GM18502 (cell line): ENCODE data around the gene LRRC4B.

Experiments used
- ATAC-seq: cut with Tn5 transposase; IDR thresholded peaks from one replicate; pipeline ENCODE4 v1.9.1; 2021; ENCODE audit warnings: mild to moderate bottlenecking; ENCODE audit not compliant: unreplicated experiment, poor library complexity

LRRC4B gene

DNA sequence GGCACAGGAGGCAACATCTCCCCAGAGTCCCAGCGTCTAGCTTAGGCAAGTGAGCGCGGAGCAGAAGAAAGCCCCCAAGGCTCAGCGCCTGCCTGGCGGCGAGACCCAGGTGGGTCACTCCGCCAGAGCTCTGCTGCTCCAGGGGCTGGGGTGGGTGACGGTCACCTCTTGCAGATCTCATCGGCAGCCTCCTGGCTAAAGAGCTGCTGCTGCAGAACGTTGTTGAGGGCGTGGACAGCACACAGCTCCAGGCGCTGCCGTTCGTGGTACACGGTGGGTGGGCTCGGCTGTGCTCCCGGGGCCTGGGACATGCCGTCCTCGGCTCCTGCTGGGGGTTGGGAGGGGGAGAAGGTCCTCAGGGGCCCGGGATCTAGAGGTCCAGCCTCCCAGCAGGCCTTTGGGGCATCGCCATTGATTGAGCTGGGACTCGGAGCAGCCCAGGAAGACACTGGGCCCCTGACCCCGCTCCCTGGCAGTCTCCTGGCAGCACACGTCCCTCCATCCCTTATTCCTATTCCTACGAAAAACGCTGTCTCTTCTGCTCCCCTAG, 58.0 kb downstream of the LRRC4B start:
- ATAC-seq, result no peak

- ATAC-seq, result no peak
These were observed 58.9 kb downstream of the LRRC4B start for GRCh38 chr19:50509366-50509765.

DNA sequence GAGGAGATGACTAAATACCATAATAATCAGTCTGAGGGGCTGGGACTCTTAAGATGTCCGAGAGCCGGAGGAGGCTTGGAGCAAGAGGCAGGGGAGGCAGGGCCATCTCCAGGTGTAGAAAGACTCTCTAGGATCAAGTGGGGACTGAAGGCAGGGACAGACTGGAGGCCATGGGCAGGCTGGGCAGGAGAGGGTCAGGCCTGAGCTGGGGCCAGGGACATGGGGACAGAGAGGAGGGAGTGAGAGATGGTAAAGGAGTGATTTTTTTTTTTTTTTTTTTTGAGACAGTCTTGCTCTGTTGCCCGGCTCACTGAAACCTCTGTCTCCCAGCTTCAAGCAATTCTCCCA, 59.4 kb downstream of the LRRC4B start:
- ATAC-seq, result no peak

DNA sequence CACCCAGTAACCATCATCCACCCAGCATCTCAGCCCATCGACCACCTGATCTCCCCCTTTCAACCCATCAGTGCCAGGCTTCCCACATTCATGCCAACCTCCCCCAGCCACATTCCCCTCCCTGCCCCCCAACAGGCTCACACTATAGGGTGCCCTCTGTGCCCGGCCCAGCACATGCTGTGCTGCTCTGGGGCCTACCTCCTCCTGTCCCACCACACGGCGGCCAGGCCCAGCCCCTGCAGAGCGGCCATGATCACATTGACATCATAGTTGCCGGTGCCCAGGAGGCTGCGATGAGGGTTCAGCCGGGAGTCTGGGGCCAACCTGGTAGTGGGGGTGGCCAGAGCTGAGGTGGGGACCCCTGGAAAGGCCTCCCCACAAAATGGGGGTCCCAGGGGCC, 60.9 kb downstream of the LRRC4B start:
- no peak for ATAC-seq

DNA sequence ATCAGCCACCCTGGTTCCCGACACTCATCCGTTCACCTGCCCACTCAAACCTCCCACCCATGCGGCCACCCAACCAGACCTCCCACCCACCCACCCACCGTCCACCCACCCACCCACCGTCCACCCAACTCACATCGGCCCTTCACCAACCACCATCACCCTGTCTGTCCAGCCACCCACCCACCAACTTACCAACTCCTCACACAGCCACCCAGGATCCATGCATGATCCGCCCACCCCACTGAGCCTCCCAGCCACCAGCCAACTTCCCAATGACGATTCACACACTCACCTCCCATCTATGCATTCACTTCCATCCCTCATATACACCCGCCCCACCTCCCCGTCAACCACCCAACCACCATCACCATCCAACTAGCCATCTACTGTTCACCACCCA, 61.5 kb downstream of the LRRC4B start:
- no peak for ATAC-seq

DNA sequence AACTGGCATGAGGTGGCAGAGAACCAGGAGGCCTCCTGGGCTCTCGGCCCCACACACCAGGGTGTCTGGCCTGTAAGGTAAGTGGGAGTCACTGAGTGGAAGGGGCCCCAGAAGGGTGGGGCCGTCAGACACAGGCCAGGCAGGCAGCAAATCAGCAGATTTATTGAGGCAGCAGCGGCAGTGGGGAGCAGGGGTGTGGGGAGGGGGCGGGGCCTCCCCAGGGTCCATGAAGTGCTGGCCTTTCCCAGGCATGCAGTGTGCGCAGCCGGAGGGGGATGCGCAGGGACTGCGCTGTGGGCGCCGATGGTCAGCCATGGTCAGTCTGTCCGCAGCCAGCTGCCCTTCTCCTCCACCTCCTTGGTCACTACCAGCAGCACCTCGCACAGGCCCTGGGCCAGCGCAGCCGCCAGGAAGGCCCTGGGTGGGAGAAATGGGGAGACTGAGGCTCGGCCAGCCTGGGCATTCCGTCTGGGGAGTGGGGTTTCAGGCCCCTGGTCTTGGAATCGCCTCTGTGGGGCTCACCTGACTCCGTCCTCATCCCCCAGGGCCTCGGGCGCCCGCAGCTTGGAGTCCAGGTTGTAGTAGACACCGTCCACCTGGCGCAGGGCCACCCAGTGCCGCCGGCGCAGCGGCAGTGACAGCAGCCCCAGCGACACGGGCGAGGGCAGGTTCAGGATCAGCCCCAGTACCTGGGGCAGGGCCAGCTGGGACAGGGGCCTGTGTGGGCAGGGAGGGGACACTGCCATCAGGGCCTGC, 62.2 kb downstream of the LRRC4B start:
- ATAC-seq, result no peak

DNA sequence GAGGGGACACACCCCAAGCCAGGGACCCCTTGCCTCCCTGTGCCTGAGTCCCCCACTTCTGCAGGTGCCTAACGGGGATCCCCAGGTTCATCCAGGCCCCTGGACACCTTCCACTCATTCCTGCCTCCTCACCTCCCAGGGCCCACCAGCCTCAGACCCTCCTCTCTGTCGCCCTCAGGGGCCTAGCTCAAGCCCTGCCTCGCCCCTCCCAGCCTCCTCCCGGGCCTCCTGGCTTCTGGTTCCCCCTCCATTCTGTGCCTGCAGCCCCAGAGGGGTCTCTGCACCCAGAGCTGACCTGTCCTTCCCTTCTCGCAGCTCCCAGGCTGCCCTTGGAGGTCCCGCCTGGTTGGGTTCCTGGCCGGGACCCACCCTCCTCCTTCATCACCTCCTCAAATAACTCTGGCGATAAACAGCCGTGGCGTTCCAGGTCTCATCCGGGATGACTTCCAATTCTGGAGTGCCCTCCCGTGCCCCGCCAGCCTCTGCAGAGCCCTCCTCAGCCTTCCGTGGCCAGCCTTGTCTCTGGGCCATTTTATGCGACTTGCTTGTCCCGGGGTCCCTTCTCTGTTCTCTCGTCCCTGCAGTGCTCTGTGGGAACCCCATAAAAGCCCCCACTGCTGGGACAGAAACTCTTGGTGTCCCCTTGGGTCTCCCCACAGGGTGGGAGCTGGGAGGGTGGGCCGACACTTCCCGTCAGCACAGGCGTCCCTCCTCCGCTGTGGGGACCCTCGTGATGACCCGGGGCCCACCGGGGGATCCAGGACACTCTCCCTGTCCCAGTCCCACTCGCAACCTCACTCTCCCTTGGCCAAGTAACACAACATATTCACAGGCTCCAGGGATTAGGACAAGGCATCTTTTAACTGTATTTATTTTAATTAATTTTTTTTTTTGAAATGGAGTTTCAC, 66.4 kb downstream of the LRRC4B start:
- no peak for ATAC-seq

DNA sequence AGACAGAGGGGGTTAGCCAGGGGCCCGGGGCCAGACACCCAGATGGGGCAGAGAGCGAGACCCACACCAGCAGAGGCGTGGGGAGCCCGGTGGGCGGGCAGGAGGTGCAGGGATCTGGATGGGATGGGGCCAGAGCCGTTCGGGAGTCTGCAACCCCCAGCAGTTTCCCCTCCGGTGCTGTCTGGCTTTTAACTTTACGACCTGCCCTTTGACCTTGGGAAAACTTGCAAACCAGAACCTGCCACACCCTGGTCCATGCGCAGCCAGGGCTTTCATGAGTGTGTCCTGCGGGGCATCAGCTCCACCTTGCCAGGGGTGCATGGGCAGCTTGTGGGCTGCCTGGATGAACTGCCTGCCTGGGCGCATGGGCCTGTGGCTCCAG, 67.1 kb downstream of the LRRC4B start:
- ATAC-seq, result no peak

DNA sequence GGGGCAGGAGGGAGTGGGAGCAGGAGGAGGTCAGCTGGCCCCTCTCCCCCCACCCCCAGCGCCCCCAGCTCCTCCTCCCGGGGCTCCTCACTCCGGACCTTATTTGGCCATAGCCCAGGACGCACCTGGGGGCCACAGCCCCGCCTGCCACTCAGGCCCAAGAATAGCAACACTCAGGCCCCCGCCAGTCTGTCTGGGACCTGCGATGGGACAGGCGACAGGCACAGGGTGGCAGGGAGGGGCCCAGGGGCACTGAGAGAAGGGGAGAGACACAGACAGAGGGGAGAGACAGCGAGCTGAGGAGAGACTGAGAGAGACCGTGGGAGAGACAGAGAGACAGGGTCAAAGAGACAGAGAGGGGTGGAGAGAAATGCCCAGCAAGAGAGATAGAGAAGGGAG, 67.5 kb downstream of the LRRC4B start:
- ATAC-seq, result no peak

DNA sequence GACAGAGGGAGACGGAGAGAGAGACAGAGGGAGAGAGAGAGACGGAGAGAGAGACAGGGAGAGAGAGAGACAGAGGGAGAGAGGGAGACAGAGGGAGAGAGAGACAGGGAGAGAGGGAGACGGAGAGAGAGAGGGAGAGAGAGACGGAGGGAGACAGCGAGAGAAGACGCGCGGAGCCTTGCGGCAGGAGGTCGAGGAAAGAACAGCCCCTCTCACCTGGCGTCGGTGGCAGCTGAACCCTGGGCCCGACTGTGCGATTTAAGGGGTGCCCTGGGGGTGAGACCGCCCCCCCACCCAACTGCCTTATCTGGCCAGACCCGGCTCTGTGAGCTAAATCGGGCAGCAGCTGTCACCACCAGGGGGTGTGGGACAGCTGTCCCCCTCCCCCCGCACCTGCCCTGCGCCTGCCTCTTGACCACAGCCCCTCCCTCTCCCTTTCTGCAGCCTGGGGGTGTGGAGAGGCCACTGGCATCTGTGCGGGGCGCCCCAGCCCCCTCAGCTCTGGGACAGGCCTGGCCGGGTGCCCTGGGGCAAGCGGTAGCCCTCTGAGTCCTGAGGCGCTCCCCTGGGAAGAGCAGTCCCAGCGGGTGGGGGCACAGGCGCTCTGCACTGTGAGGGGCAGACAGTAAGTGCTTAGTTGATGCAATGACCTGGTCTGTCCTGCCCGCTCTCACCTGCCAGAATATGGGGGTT, 68.0 kb downstream of the LRRC4B start:
- ATAC-seq, result no peak

DNA sequence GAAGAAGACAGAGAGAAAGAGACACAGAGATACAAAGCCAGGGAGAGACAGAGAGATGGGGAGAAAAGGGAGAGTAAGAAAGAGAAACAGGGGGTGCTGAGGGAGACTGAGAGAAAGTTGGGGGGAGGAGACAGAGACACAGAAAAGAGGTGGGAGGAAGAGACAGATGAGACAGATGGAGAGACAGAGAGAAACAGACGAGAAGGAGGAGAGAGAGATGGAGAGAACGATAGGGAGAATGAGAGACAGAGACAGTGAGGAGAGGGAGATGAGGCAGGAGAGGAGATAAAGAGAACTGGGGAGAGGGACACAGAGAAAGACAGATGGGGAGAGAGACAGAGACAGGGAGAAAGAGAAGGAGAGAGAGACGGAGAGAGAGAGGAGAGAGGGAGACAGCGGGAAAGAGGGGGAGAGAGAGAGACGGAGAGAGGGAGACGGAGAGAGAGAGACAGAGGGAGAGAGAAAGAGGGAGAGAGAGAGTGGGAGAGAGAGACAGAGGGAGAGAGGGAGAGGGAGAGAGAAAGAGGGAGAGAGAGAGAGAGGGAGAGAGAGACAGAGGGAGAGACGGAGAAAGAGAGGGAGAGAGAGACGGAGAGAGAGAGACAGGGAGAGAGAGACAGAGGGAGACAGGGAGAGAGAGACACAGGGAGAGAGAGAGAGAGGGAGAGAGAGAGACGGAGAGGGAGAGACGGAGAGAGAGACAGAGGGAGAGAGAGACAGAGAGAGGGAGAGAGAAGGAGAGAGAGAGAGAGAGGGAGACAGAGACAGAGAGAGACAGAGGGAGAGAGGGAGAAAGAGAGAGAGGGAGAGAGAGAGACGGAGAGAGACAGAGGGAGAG, 69.8 kb downstream of the LRRC4B start:
- no peak for ATAC-seq

- no peak for ATAC-seq
These were observed 71.2 kb downstream of the LRRC4B start for GRCh38 chr19:50497022-50497405.

DNA sequence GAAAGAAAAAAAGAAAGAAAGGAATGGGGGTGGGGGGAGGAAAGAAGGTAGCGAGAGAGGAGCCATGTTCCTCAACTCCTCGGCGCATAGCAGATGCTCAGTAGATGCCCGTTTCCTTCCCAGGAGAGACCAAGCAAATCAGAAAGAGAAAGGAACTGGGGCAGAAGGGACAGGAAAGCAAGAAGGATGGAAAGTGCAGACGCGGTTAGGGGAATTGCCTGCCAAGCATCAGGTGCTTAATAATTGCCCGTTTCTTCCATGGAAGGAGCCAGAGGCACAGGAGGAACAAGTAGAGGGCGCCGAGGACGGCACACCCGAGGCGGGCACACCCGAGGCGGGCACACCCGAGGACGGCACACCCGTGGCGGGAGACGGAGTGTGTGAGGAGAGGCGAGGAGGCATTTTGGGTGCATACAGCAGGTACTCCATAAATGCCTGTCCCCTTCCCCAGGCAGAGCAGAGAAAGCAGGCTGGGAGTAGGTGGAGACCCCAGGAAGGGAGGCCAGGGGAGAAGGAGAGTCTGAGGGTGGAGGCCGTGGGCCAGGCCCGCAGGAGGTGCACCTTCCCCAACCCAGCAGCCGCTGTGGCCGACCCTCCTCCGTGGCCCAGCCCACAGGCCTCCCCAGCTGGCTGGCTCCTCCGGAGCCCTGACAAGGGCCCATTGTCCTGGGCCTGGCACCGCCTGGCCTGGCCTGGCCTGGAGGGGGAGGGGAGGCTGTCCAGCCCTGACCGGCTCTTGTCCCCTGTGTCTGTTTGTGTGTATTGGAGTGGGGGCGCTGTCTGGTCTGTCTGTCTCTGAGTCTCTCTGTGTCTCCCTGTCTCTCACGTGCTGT, 71.8 kb downstream of the LRRC4B start:
- no peak for ATAC-seq

DNA sequence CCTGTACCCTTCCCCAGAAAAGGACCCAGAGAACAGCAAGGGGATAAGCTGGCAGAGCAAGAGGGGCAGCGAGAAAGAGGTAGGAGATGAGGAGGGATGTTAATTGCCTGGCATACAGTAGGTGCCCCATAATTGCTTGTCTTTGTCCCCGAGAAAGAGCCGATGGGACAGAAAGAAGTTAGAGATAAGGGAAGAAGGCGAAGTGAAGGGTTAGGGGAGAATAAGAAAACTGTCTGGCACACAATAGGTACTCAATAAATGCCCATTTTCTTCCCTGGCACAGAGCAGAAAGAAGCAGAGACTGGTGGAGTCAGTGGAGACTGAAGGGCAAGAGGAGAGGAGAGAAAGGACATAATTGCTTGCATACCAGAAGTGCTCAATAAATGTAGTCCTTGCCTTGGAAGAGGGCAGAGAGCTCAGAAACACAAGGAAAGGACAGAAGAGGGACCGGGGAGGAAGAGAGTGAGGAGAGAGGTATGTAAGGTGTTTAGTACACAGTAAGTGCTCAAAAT, 73.2 kb downstream of the LRRC4B start:
- no peak for ATAC-seq

- ATAC-seq, result no peak
These were observed 73.8 kb downstream of the LRRC4B start for GRCh38 chr19:50494186-50495019.

- no peak for ATAC-seq
These were observed 75.1 kb downstream of the LRRC4B start for GRCh38 chr19:50493171-50493570.

GRCh38 chr19:50492303-50493052, 75.8 kb downstream of the LRRC4B start:
- no peak for ATAC-seq
